WTC11 (cell line): ENCODE results near the gene MTHFD2. TPM values are rescaled to one million over a fixed set of nuclear protein-coding genes. Genes with fewer than 3 reads are reported as not detected.

Experiments used
- ATAC-seq: fragments of 200-7000 bp; cut with Tn5 transposase; 2 replicates; pipeline ENCODE4 v1.10.0; 2021; ENCODE audit warnings: mild to moderate bottlenecking, moderate library complexity
- CTCF ChIA-PET: fragments of 300-600 bp; sonication (Branson Sonifier 250); formaldehyde crosslinking; loops from one replicate; lab custom pipeline; 2021; ENCODE audit warnings: antibody characterized with exemption; lab: Charles Lee
- POLR2A ChIA-PET: fragments of 350-600 bp; sonication (Branson Sonifier 250); formaldehyde crosslinking; loops from one replicate; lab custom pipeline; 2021; ENCODE audit warnings: antibody characterized with exemption; lab: Charles Lee
- DNase-seq: peaks from one replicate; pipeline ENCODE4 v3.0.0; 2021; ENCODE audit warnings: low spot score
- H3K27ac Mint-ChIP-seq: 2 replicates; pipeline ENCODE4 v1.8.0; 2021; ENCODE audit warnings: mixed read lengths
- H3K27me3 Mint-ChIP-seq: 2 replicates; pipeline ENCODE4 v1.8.0; 2021; ENCODE audit warnings: low read depth, mild to moderate bottlenecking, moderate library complexity, mixed read lengths
- H3K36me3 Mint-ChIP-seq: 2 replicates; pipeline ENCODE4 v1.8.0; 2021; ENCODE audit warnings: mixed read lengths
- H3K4me1 Mint-ChIP-seq: 2 replicates; pipeline ENCODE4 v1.8.0; 2022; ENCODE audit warnings: mixed read lengths
- H3K4me3 Mint-ChIP-seq: 2 replicates; pipeline ENCODE4 v1.8.0; 2021; ENCODE audit warnings: mild to moderate bottlenecking, moderate library complexity, mixed read lengths
- H3K9me3 Mint-ChIP-seq: 2 replicates; pipeline ENCODE4 v1.8.0; 2021; ENCODE audit warnings: mixed read lengths
- ATF1 ChIP-seq: sonication (generic); formaldehyde crosslinking; IDR thresholded peaks from 2 replicates; pipeline ENCODE4 v1.8.1; 2023; ENCODE audit warnings: mild to moderate bottlenecking, moderate library complexity, missing genetic modification reagents
- ATF6 ChIP-seq: sonication (generic); formaldehyde crosslinking; IDR thresholded peaks from 2 replicates; pipeline ENCODE4 v1.8.1; 2023; ENCODE audit warnings: mild to moderate bottlenecking, missing genetic modification reagents
- CREB1 ChIP-seq: sonication (generic); formaldehyde crosslinking; IDR thresholded peaks from 2 replicates; pipeline ENCODE4 v1.8.0; 2023; ENCODE audit warnings: mild to moderate bottlenecking, missing genetic modification reagents
- E2F1 ChIP-seq: sonication (generic); formaldehyde crosslinking; IDR thresholded peaks from 2 replicates; pipeline ENCODE4 v1.8.0; 2022; ENCODE audit warnings: mild to moderate bottlenecking, missing genetic modification reagents
- ELF4 ChIP-seq: sonication (generic); formaldehyde crosslinking; IDR thresholded peaks from 2 replicates; pipeline ENCODE4 v1.8.1; 2022; ENCODE audit warnings: low read depth, mild to moderate bottlenecking, moderate library complexity, missing genetic modification reagents
- ERG ChIP-seq: fragments of 250-450 bp; sonication (Bioruptor Pico); IDR thresholded peaks from 2 replicates; pipeline ENCODE4 v1.8.0; 2021; ENCODE audit warnings: mild to moderate bottlenecking
- FOXK1 ChIP-seq: sonication (generic); formaldehyde crosslinking; IDR thresholded peaks from 2 replicates; pipeline ENCODE4 v1.8.0; 2022; ENCODE audit warnings: mild to moderate bottlenecking, moderate library complexity, missing genetic modification reagents
- FOXP4 ChIP-seq: sonication (generic); formaldehyde crosslinking; IDR thresholded peaks from 2 replicates; pipeline ENCODE4 v1.8.0; 2022; ENCODE audit warnings: mild to moderate bottlenecking, missing genetic modification reagents
- GTF2I ChIP-seq: fragments of 250-450 bp; sonication (Bioruptor Pico); conservative IDR thresholded peaks from 2 replicates; pipeline ENCODE4 v1.4.0; 2021; ENCODE audit warnings: mild to moderate bottlenecking
- HMGA2 ChIP-seq: fragments of 250-450 bp; sonication (Bioruptor Pico); IDR thresholded peaks from 2 replicates; pipeline ENCODE4 v1.4.0; 2021; ENCODE audit warnings: mild to moderate bottlenecking, moderate library complexity
- IRF2 ChIP-seq: sonication (generic); formaldehyde crosslinking; IDR thresholded peaks from 2 replicates; pipeline ENCODE4 v1.8.0; 2022; ENCODE audit warnings: low read depth, missing genetic modification reagents, borderline replicate concordance
- KAT7 ChIP-seq: sonication (generic); formaldehyde crosslinking; IDR thresholded peaks from 2 replicates; pipeline ENCODE4 v1.8.1; 2023; ENCODE audit warnings: missing genetic modification reagents, mild to moderate bottlenecking, borderline replicate concordance
- MLX ChIP-seq: sonication (generic); formaldehyde crosslinking; IDR thresholded peaks from 2 replicates; pipeline ENCODE4 v1.8.1; 2023; ENCODE audit warnings: mild to moderate bottlenecking, missing genetic modification reagents, moderate library complexity
- NR2C2 ChIP-seq: sonication (generic); formaldehyde crosslinking; IDR thresholded peaks from 2 replicates; pipeline ENCODE4 v1.8.0; 2022; ENCODE audit warnings: mild to moderate bottlenecking, missing genetic modification reagents
- PRRX2 ChIP-seq: fragments of 250-450 bp; sonication (Bioruptor Pico); IDR thresholded peaks from 2 replicates; pipeline ENCODE4 v1.8.0; 2021; ENCODE audit warnings: mild to moderate bottlenecking
- RELA ChIP-seq: sonication (generic); formaldehyde crosslinking; IDR thresholded peaks from 2 replicates; pipeline ENCODE4 v1.8.1; 2022; ENCODE audit warnings: missing genetic modification reagents, mild to moderate bottlenecking, borderline replicate concordance
- RORB ChIP-seq: fragments of 250-450 bp; sonication (Bioruptor Pico); IDR thresholded peaks from 2 replicates; pipeline ENCODE4 v1.9.0; 2021; ENCODE audit warnings: mild to moderate bottlenecking
- SMAD4 ChIP-seq: sonication (generic); formaldehyde crosslinking; IDR thresholded peaks from 2 replicates; pipeline ENCODE4 v1.8.0; 2022; ENCODE audit warnings: mild to moderate bottlenecking, missing genetic modification reagents
- SP1 ChIP-seq: sonication (generic); formaldehyde crosslinking; conservative IDR thresholded peaks from 2 replicates; pipeline ENCODE4 v1.8.1; 2022; ENCODE audit warnings: missing genetic modification reagents
- ZNF232 ChIP-seq: sonication (generic); formaldehyde crosslinking; IDR thresholded peaks from 2 replicates; pipeline ENCODE4 v1.8.0; 2022; ENCODE audit warnings: mild to moderate bottlenecking, missing genetic modification reagents
- ZNF263 ChIP-seq: sonication (generic); formaldehyde crosslinking; IDR thresholded peaks from 2 replicates; pipeline ENCODE4 v1.8.1; 2022; ENCODE audit warnings: low read depth, mild to moderate bottlenecking, moderate library complexity, missing genetic modification reagents
- ZNF512 ChIP-seq: sonication (generic); formaldehyde crosslinking; IDR thresholded peaks from 2 replicates; pipeline ENCODE4 v1.8.1; 2022; ENCODE audit warnings: missing genetic modification reagents, borderline replicate concordance
- ZNF532 ChIP-seq: fragments of 250-450 bp; sonication (Bioruptor Pico); IDR thresholded peaks from 2 replicates; pipeline ENCODE4 v1.9.0; 2021; ENCODE audit warnings: mild to moderate bottlenecking, borderline replicate concordance
- total RNA-seq: library from RNA; stranded (reverse); gene quantifications from 3 replicates; pipeline ENCODE4 v1.2.3, GENCODE V29; 2021

The MTHFD2 gene
- total RNA-seq, 1 experiment from 2014 or later: 251 TPM

GRCh38 chr2:74239346-74239745, 40.9 kb downstream of the MTHFD2 start:
- ATAC-seq (no peak; the same call in 1 of the 2 replicates), DNase-seq (no peak)
- CTCF ChIA-PET: interaction anchor here (1.0 to 1.4 kb wide), 3 partner anchors 10 to 96 kb away, joined by 4 to 8 read pairs (median 6); no protein-coding TSS in a partner anchor
- H3K9me3 Mint-ChIP-seq: no peaks in the 10 kb centered on the region
- POLR2A ChIA-PET: no interaction called here
- peaks cover 5% of the 10 kb centered on the region for H3K27me3 Mint-ChIP-seq
- H3K36me3 Mint-ChIP-seq: no peaks in the 10 kb centered on the region
- no peaks in the 10 kb centered on the region for H3K4me1 Mint-ChIP-seq
- H3K27ac Mint-ChIP-seq: no peak overlapping the region
- no peak overlapping the region for H3K4me3 Mint-ChIP-seq
- TF ChIP-seq HMGA2 (CRISPR knock-in tag) (no peak), CREB1 (no peak), RORB (CRISPR knock-in tag) (no peak), FOXK1 (no peak), ZNF232 (no peak), PRRX2 (CRISPR knock-in tag) (no peak), NR2C2 (CRISPR knock-in tag) (no peak), MLX (CRISPR knock-in tag) (no peak), GTF2I (no peak), SMAD4 (CRISPR knock-in tag) (no peak), IRF2 (CRISPR knock-in tag) (no peak), ATF1 (CRISPR knock-in tag) (no peak), FOXP4 (CRISPR knock-in tag) (no peak), ELF4 (CRISPR knock-in tag) (no peak), ZNF512 (no peak), ZNF263 (no peak), E2F1 (CRISPR knock-in tag) (no peak), RELA (CRISPR knock-in tag) (no peak), KAT7 (no peak)

GRCh38 chr2:74242354-74243071, 44.1 kb downstream of the MTHFD2 start:
- H3K27ac Mint-ChIP-seq: no peak overlapping the region
- DNase-seq (no peak), ATAC-seq (no peak)
- no peaks in the 10 kb centered on the region for H3K4me1 Mint-ChIP-seq
- no peaks in the 10 kb centered on the region for H3K36me3 Mint-ChIP-seq
- ChIA-PET CTCF (interaction anchor here (0.9 to 2.0 kb wide), 3 partner anchors 7 to 92 kb away, joined by 3 to 8 read pairs (median 3); no protein-coding TSS in a partner anchor), POLR2A (no interaction called here)
- H3K9me3 Mint-ChIP-seq: no peaks in the 10 kb centered on the region
- H3K4me3 Mint-ChIP-seq: no peak overlapping the region
- H3K27me3 Mint-ChIP-seq: peaks cover 2% of the 10 kb centered on the region
- TF ChIP-seq ERG (no peak), SP1 (CRISPR knock-in tag) (no peak), ZNF532 (CRISPR knock-in tag) (no peak), ATF6 (CRISPR knock-in tag) (no peak), FOXK1 (no peak)
